Gastrocnemius medialis (tissue), 4 donors: ENCODE measurements around the gene MRM3. TPM values are rescaled to one million over a fixed set of nuclear protein-coding genes. Genes with fewer than 3 reads are reported as not detected.
"Not testable (repeated sequence)": the region's sequence is repeated elsewhere in the genome, so short reads cannot be mapped to it uniquely, and the experiment has no call there.

Experiments
- ATAC-seq, 2 donors: fragments of 150-250 bp; one replicate each; pipeline ENCODE4 v1.9.1; 2016
- DNase-seq, 2 donors: peaks; one replicate each; pipeline ENCODE4 v3.0.0-alpha.2; 2019
- H3K27ac ChIP-seq, 4 donors: fragments of 200-600 bp; sonication (generic); 1 replicate in 1 of 4; 2 replicates in 3 of 4; pipeline ENCODE4 v1.5.1; 2016 to 2018; ENCODE audit warnings: mild to moderate bottlenecking in 2 of 4, moderate library complexity in 1 of 4
- H3K27me3 ChIP-seq, 3 donors: fragments of 200-600 bp; sonication (generic) in 2 of 3; 1 replicate in 1 of 3; 2 replicates in 2 of 3; pipeline versions ENCODE4 v1.5.1 to v1.6.0; 2016 to 2019; ENCODE audit warnings: mild to moderate bottlenecking in 1 of 3, moderate library complexity in 1 of 3
- H3K36me3 ChIP-seq, 2 donors: fragments of 200-600 bp; sonication (generic) in 1 of 2; one replicate each; pipeline ENCODE4 v1.5.1; 2017 to 2018
- H3K4me1 ChIP-seq, 2 donors: fragments of 200-600 bp; sonication (generic) in 1 of 2; one replicate each; pipeline ENCODE4 v1.5.1; 2016 to 2017; ENCODE audit warnings: mild to moderate bottlenecking in 2 of 2
- H3K4me3 ChIP-seq, 4 donors: fragments of 200-600 bp; sonication (generic) in 3 of 4; 1 replicate in 1 of 4; 2 replicates in 3 of 4; pipeline ENCODE4 v1.5.1; 2016 to 2019; ENCODE audit warnings: mild to moderate bottlenecking in 2 of 4
- H3K9me3 ChIP-seq, 3 donors: fragments of 200-600 bp; sonication (generic) in 2 of 3; 1 replicate in 1 of 3; 2 replicates in 2 of 3; pipeline ENCODE4 v1.5.1; 2016 to 2019
- CTCF ChIP-seq, 5 experiments: fragments of 450-650 bp in 3 of 5; fragments of 200-600 bp in 2 of 5; sonication (generic) in 2 of 5; IDR thresholded peaks in 4 of 5; conservative IDR thresholded peaks in 1 of 5; 1 replicate in 4 of 5; 2 replicates in 1 of 5; pipeline ENCODE4 v1.5.1; 2016 to 2019; ENCODE audit warnings: antibody characterized with exemption in 5 of 5, mild to moderate bottlenecking in 3 of 5, moderate library complexity in 3 of 5
- POLR2A ChIP-seq, 2 donors: fragments of 450-650 bp; IDR thresholded peaks; one replicate each; pipeline ENCODE4 v1.6.1; 2017; ENCODE audit warnings: antibody characterized with exemption in 2 of 2, mild to moderate bottlenecking in 2 of 2, moderate library complexity in 2 of 2
- in situ Hi-C, 4 donors: fragments of 200-750 bp; cut with MboI; loops; one replicate each; pipeline versions ENCODE4 v1.15.0 to v1.8.0; 2017; ENCODE audit warnings: low sequenced_read_pairs in 4 of 4
- intact Hi-C: fragments of 100-400 bp; cut with DNase I; formaldehyde crosslinking; loops from one replicate; pipeline ENCODE4 v1.15.1; 2023; ENCODE audit warnings: low total_unique reads
- total RNA-seq, 4 donors: library from RNA; depleted of rRNA; stranded (reverse); fragments of >200 nt; gene quantifications; one replicate each; pipeline versions ENCODE4 v1.1.0 to v1.2.3, GENCODE V29; 2016

The MRM3 gene
- total RNA-seq, 4 donors from 2014 or later: 24.2 to 58.2 (median 33.0) TPM

- in situ Hi-C loops: no loop called here
- peak overlapping the region in 1 of 4 donors; percentile 31 for H3K27ac ChIP-seq
These were observed 28.7 kb upstream of the MRM3 start for GRCh38 chr17:753418-753817.

GRCh38 chr17:755319-755961, 26.7 kb upstream of the MRM3 start:
- intact Hi-C loops, H3K27ac ChIP-seq, in situ Hi-C loops, H3K4me3 ChIP-seq, H3K9me3 ChIP-seq, ATAC-seq, DNase-seq, H3K27me3 ChIP-seq: not testable (repeated sequence)
- H3K36me3 ChIP-seq: peaks cover 0 to 15% of the 10 kb centered on the region in 2 donors
- peaks cover 10 to 17% of the 10 kb centered on the region in 2 donors for H3K4me1 ChIP-seq

More at GRCh38 chr17:753418-753817, 28.7 kb upstream of the MRM3 start:
- H3K4me3 ChIP-seq: no peak overlapping the region
- no peak for TF ChIP-seq CTCF (IDR thresholded peaks at IDR 0.05 in 4 of 5, conservative IDR thresholded peaks at IDR 0.05 in 1 of 5)
- TF ChIP-seq POLR2A (IDR thresholded peaks at IDR 0.05): no peak
- no peak for DNase-seq
- no peak for ATAC-seq
- H3K4me1 ChIP-seq: peaks cover 12 to 19% of the 10 kb centered on the region in 2 donors
- intact Hi-C loops: loop anchor here (5.0 kb wide), 1 partner anchor 606 kb away; no protein-coding TSS in a partner anchor
- peaks cover 0 to 3% of the 10 kb centered on the region in 2 donors for H3K36me3 ChIP-seq
- H3K27me3 ChIP-seq: no peaks in the 10 kb centered on the region
- no peaks in the 10 kb centered on the region for H3K9me3 ChIP-seq

GRCh38 chr17:756010-756567, 26.1 kb upstream of the MRM3 start:
- H3K4me1 ChIP-seq: peaks cover 4 to 11% of the 10 kb centered on the region in 2 donors
- intact Hi-C loops, ATAC-seq, H3K9me3 ChIP-seq, DNase-seq, H3K27me3 ChIP-seq, H3K27ac ChIP-seq, H3K4me3 ChIP-seq, in situ Hi-C loops: not testable (repeated sequence)
- peaks cover 0 to 21% of the 10 kb centered on the region in 2 donors for H3K36me3 ChIP-seq

- no peak for ATAC-seq
- intact Hi-C loops: no loop called here
These were observed 22.2 kb upstream of the MRM3 start for GRCh38 chr17:759964-760363.

GRCh38 chr17:760371-760770, 21.8 kb upstream of the MRM3 start:
- H3K27me3 ChIP-seq: no peaks in the 10 kb centered on the region
- ATAC-seq: no peak
- no peak overlapping the region for H3K27ac ChIP-seq
- TF ChIP-seq POLR2A (IDR thresholded peaks at IDR 0.05) (no peak), CTCF (IDR thresholded peaks at IDR 0.05 in 4 of 5, conservative IDR thresholded peaks at IDR 0.05 in 1 of 5) (no peak)
- DNase-seq: no peak
- no peaks in the 10 kb centered on the region for H3K4me1 ChIP-seq
- no peak overlapping the region for H3K4me3 ChIP-seq
- in situ Hi-C loops (no loop called here), intact Hi-C loops (no loop called here)
- peaks cover 0 to 43% of the 10 kb centered on the region in 2 donors for H3K36me3 ChIP-seq
- H3K9me3 ChIP-seq: no peaks in the 10 kb centered on the region

More at GRCh38 chr17:759964-760363, 22.2 kb upstream of the MRM3 start:
- H3K9me3 ChIP-seq: no peaks in the 10 kb centered on the region
- H3K27me3 ChIP-seq: no peaks in the 10 kb centered on the region
- TF ChIP-seq CTCF (IDR thresholded peaks at IDR 0.05 in 4 of 5, conservative IDR thresholded peaks at IDR 0.05 in 1 of 5) (no peak), POLR2A (IDR thresholded peaks at IDR 0.05) (no peak)
- no peak overlapping the region for H3K27ac ChIP-seq
- DNase-seq: no peak
- peaks cover 0 to 43% of the 10 kb centered on the region in 2 donors for H3K36me3 ChIP-seq
- no peak overlapping the region for H3K4me3 ChIP-seq
- in situ Hi-C loops: no loop called here
- no peaks in the 10 kb centered on the region for H3K4me1 ChIP-seq
